ENCODE data around the gene OR10A2.

The OR10A2 gene

DNA sequence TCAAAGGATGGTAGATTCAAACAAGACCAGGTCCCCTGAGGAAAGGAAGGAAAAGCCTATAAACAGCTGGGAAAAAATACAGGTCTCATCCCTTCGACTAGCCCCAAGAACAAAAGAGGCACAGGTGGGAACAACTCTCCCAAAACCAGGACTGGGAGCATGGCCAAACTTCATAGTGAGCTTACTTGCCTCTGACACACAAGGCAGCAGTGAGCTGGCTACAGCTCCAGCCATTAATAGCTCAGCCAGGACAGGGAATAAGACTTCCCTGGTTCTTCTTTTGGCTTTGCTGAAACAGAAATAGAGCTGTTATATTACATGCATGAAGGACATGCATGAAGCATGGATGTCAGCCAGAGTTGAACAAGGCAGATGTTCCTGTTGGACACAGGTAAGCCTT lies at the start of gene OR10A2:
Gene OR10A2, plus strand, starts transcription at position 97 of the 400 bp plus-strand sequence. CDS start 6,698 bp downstream, outside the sequence.
- no peak for DNase-seq (ENCODE audit: extremely low read depth, low read depth)
- TF ChIP-seq, protein P1, sequence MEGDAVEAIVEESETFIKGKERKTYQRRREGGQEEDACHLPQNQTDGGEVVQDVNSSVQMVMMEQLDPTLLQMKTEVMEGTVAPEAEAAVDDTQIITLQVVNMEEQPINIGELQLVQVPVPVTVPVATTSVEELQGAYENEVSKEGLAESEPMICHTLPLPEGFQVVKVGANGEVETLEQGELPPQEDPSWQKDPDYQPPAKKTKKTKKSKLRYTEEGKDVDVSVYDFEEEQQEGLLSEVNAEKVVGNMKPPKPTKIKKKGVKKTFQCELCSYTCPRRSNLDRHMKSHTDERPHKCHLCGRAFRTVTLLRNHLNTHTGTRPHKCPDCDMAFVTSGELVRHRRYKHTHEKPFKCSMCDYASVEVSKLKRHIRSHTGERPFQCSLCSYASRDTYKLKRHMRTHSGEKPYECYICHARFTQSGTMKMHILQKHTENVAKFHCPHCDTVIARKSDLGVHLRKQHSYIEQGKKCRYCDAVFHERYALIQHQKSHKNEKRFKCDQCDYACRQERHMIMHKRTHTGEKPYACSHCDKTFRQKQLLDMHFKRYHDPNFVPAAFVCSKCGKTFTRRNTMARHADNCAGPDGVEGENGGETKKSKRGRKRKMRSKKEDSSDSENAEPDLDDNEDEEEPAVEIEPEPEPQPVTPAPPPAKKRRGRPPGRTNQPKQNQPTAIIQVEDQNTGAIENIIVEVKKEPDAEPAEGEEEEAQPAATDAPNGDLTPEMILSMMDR (IDR thresholded peaks at IDR 0.05; ENCODE audit: low read depth, low read length), result no peak

DNA sequence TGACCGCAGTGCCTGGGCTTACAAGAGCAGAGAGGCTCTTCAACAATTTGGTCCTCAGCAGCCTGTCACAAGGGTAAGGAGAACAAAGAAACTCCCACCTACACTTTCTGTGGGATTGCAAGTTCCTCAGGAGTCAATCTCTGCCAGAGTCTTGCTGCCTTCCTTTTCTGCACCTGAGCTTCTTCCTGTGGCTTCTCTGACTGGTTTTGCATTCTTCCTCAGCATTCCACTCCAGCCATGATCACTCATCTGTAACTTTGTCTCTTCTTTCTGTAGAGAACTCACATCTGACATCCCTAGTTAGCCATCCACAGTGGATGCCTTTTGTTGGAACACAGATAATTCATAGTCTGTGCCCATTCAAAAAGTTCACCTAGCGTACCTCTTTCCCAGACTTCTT lies 49.2 kb upstream of the OR10A2 start:
- no peak for DNase-seq (ENCODE audit: extremely low read depth, low read depth)
- TF ChIP-seq, protein P1 (IDR thresholded peaks at IDR 0.05; ENCODE audit: low read depth, low read length), result no peak

- TF ChIP-seq, protein P1 (IDR thresholded peaks at IDR 0.05; ENCODE audit: low read depth, low read length), result no peak
- no peak for DNase-seq (ENCODE audit: extremely low read depth, low read depth)
Measured at GRCh38 chr11:6817694-6818093, 45.2 kb upstream of the OR10A2 start.

DNA sequence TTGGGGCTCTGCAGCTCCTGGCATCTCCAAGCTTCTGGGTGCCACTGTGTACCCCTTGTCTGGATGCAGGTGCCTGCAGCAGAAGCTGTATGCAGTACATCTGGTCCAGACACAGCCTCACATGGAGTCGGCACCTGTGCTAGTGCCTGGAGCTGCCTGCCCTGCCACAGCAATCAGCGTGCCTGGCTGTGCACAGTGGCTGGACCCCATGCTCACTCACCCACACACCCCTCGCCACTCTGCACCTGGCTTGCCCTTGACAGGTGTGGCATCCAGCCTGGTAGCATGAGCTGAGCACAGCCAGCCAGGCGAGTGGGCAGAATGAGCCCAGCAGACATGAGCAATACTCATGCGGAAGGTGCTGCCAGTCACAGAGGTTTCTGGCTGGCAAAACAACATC lies 43.9 kb upstream of the OR10A2 start:
- TF ChIP-seq, protein P1 (IDR thresholded peaks at IDR 0.05; ENCODE audit: low read depth, low read length), result no peak
- DNase-seq (ENCODE audit: extremely low read depth, low read depth), result no peak

- TF ChIP-seq, protein P1 (IDR thresholded peaks at IDR 0.05; ENCODE audit: low read depth, low read length), result no peak
- DNase-seq (ENCODE audit: extremely low read depth, low read depth), result no peak
Measured at GRCh38 chr11:6824136-6824823, 38.6 kb upstream of the OR10A2 start.

- DNase-seq (ENCODE audit: extremely low read depth, low read depth), result no peak
- TF ChIP-seq, protein P1 (IDR thresholded peaks at IDR 0.05; ENCODE audit: low read depth, low read length), result no peak
Measured at GRCh38 chr11:6825231-6825744, 37.6 kb upstream of the OR10A2 start.

DNA sequence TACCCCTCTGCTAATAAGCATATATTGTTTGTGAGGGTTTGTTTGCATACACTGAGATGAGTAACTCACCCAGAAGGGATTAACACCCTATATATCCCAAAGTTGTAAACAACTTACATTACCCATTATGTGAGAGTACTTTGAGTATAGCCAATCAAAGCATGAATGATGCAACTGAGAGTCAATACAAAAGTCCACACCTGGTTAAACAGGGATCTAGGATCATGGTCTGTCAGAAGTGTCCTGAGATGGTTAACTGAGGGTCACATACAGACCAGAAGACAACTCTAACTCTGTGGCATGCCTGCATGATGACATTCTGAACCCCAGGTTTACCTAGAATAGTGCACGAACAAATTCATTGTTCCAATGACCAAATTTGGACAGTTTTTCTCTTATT lies 34.8 kb upstream of the OR10A2 start:
- TF ChIP-seq, protein P1 (IDR thresholded peaks at IDR 0.05; ENCODE audit: low read depth, low read length), result no peak
- DNase-seq (ENCODE audit: extremely low read depth, low read depth), result no peak
